Ascending aorta (tissue), 2 donors: ENCODE results near the gene GMPPA. TPM values are rescaled to one million over a fixed set of nuclear protein-coding genes. Genes with fewer than 3 reads are reported as not detected.

ENCODE experiments used
- DNase-seq, 2 donors: peaks; one replicate each; pipeline ENCODE4 v3.0.0-alpha.2; 2019; ENCODE audit warnings: low spot score in 2 of 2
- H3K27ac ChIP-seq, 2 donors: fragments of 200-600 bp; sonication (generic); one replicate each; pipeline ENCODE4 v1.5.1; 2016 to 2017; ENCODE audit warnings: mild to moderate bottlenecking in 1 of 2
- H3K27me3 ChIP-seq: fragments of 200-600 bp; sonication (generic); one replicate; pipeline ENCODE4 v1.5.1; 2017
- H3K36me3 ChIP-seq, 2 donors: fragments of 200-600 bp; sonication (generic); one replicate each; pipeline ENCODE4 v1.5.1; 2016
- H3K4me1 ChIP-seq, 2 donors: fragments of 200-600 bp; sonication (generic); one replicate each; pipeline ENCODE4 v1.5.1; 2016 to 2017; ENCODE audit warnings: mild to moderate bottlenecking in 1 of 2
- H3K4me3 ChIP-seq, 2 donors: fragments of 200-600 bp; sonication (generic); one replicate each; pipeline ENCODE4 v1.5.1; 2016 to 2017; ENCODE audit warnings: mild to moderate bottlenecking in 1 of 2
- H3K9me3 ChIP-seq, 2 donors: fragments of 200-600 bp; sonication (generic); one replicate each; pipeline ENCODE4 v1.5.1; 2016
- CTCF ChIP-seq, 3 experiments: fragments of 200-600 bp in 2 of 3; fragments of 450-650 bp in 1 of 3; sonication (generic) in 2 of 3; IDR thresholded peaks; one replicate each; pipeline ENCODE4 v1.5.1; 2016 to 2019; ENCODE audit warnings: antibody characterized with exemption in 3 of 3, mild to moderate bottlenecking in 1 of 3, moderate library complexity in 1 of 3
- intact Hi-C: fragments of 100-400 bp; cut with DNase I; formaldehyde crosslinking; loops from one replicate; pipeline ENCODE4 v1.15.1; 2023
- total RNA-seq: library from RNA; depleted of rRNA; stranded (reverse); fragments of >200 nt; gene quantifications from one replicate; pipeline ENCODE4 v1.1.0, GENCODE V29; 2016

Gene GMPPA
- total RNA-seq, 1 donor from 2014 or later = 11.4 TPM

- TF ChIP-seq CTCF (IDR thresholded peaks at IDR 0.05) = no peak
- DNase-seq = no peak
- Histone ChIP-seq H3K4me3 (no peak overlapping the region), H3K27me3 (no peaks in the 10 kb centered on the region), H3K9me3 (no peaks in the 10 kb centered on the region), H3K36me3 (peaks cover 0 to 18% of the 10 kb centered on the region in 2 donors), H3K27ac (no peak overlapping the region), H3K4me1 (peaks cover 6 to 19% of the 10 kb centered on the region in 2 donors)
- intact Hi-C loops = no loop called here
These were observed 55.7 kb downstream of the GMPPA start for GRCh38 chr2:219554350-219554749.

- DNase-seq = no peak
These were observed 57.3 kb downstream of the GMPPA start for GRCh38 chr2:219555956-219556355.

GRCh38 chr2:219556413-219556812 lies 57.7 kb downstream of the GMPPA start:
- H3K4me3 ChIP-seq = no peak overlapping the region
- H3K27ac ChIP-seq = no peak overlapping the region
- TF ChIP-seq CTCF (IDR thresholded peaks at IDR 0.05) = no peak
- no peak for DNase-seq
- peaks cover 0 to 18% of the 10 kb centered on the region in 2 donors for H3K36me3 ChIP-seq
- H3K27me3 ChIP-seq = no peaks in the 10 kb centered on the region
- H3K4me1 ChIP-seq = peaks cover 6 to 16% of the 10 kb centered on the region in 2 donors
- intact Hi-C loops = no loop called here
- no peaks in the 10 kb centered on the region for H3K9me3 ChIP-seq

More at GRCh38 chr2:219555956-219556355, 57.3 kb downstream of the GMPPA start:
- intact Hi-C loops = no loop called here
- no peak for TF ChIP-seq CTCF (IDR thresholded peaks at IDR 0.05)
- H3K36me3 ChIP-seq = peaks cover 0 to 18% of the 10 kb centered on the region in 2 donors
- no peak overlapping the region for H3K27ac ChIP-seq
- H3K4me3 ChIP-seq = no peak overlapping the region
- H3K4me1 ChIP-seq = peaks cover 6 to 19% of the 10 kb centered on the region in 2 donors
- no peaks in the 10 kb centered on the region for H3K9me3 ChIP-seq
- H3K27me3 ChIP-seq = no peaks in the 10 kb centered on the region

Other genes starting within 250 kb of the GMPPA start
- gene TUBA4B, start 245.6 kb upstream of the GMPPA start, total RNA-seq = not detected
- 71.1 TPM for gene TUBA4A, start 245.0 kb upstream of the GMPPA start, total RNA-seq
- 51.0 TPM for gene DNAJB2, start 219.5 kb upstream of the GMPPA start, total RNA-seq
- not detected for gene PTPRN, start 189.5 kb upstream of the GMPPA start, total RNA-seq
- not detected for gene RESP18, start 166.1 kb upstream of the GMPPA start, total RNA-seq
- gene DNPEP, start 111.0 kb upstream of the GMPPA start, total RNA-seq = 113 TPM
- 182 TPM for gene DES, start 80.5 kb upstream of the GMPPA start, total RNA-seq
- 390 TPM for gene SPEG, start 64.0 kb upstream of the GMPPA start, total RNA-seq
- not detected for gene ASIC4, start 15.6 kb downstream of the GMPPA start, total RNA-seq
- 249 TPM for gene CHPF, start 44.9 kb downstream of the GMPPA start, total RNA-seq
- gene TMEM198, start 45.1 kb downstream of the GMPPA start, total RNA-seq = 6.0 TPM
- gene OBSL1, start 72.6 kb downstream of the GMPPA start, total RNA-seq = 151 TPM
- not detected for gene INHA, start 73.4 kb downstream of the GMPPA start, total RNA-seq
- gene STK11IP, start 99.0 kb downstream of the GMPPA start, total RNA-seq = 138 TPM
- 1.8 TPM for gene SLC4A3, start 128.7 kb downstream of the GMPPA start, total RNA-seq